SK-N-SH treated with all-trans-retinoic acid at 6 μM for 48 hours (cell line): Measurements from ENCODE around the gene MVB12B.

Source experiments
- ESRRG ChIP-seq: fragments of 250-450 bp; sonication (Bioruptor Pico); IDR thresholded peaks from 2 replicates; pipeline ENCODE4 v1.6.1; 2021; ENCODE audit warnings: mild to moderate bottlenecking
- POU6F1 ChIP-seq: fragments of 250-450 bp; sonication (Bioruptor Pico); IDR thresholded peaks from 2 replicates; pipeline ENCODE4 v1.8.0; 2021; ENCODE audit warnings: low read depth, mild to moderate bottlenecking, moderate library complexity, borderline replicate concordance
- TOX ChIP-seq: fragments of 250-450 bp; sonication (Bioruptor Pico); IDR thresholded peaks from 2 replicates; pipeline ENCODE4 v1.8.0; 2021; ENCODE audit warnings: mild to moderate bottlenecking, moderate library complexity, borderline replicate concordance
- TSHZ2 ChIP-seq: fragments of 250-450 bp; sonication (Bioruptor Pico); IDR thresholded peaks from 2 replicates; pipeline ENCODE4 v1.5.0; 2020; ENCODE audit warnings: mild to moderate bottlenecking, moderate library complexity
- ZFP3 ChIP-seq: fragments of 250-450 bp; sonication (Bioruptor Pico); IDR thresholded peaks from 2 replicates; pipeline ENCODE4 v1.5.0; 2020; ENCODE audit warnings: mild to moderate bottlenecking, moderate library complexity
- ZNF8 ChIP-seq: fragments of 450-650 bp; formaldehyde crosslinking; IDR thresholded peaks from 2 replicates; pipeline ENCODE4 v1.5.0; 2020; ENCODE audit warnings: mild to moderate bottlenecking, moderate library complexity

GRCh38 chr9:126528111-126528510 lies 201.5 kb downstream of the MVB12B start:
- TF ChIP-seq TOX (CRISPR knock-in tag): no peak
- TF ChIP-seq ESRRG (CRISPR knock-in tag): no peak
- no peak for TF ChIP-seq TSHZ2 (CRISPR knock-in tag)
- no peak for TF ChIP-seq ZNF8 (CRISPR knock-in tag)
- TF ChIP-seq ZFP3 (CRISPR knock-in tag): no peak
- TF ChIP-seq POU6F1 (CRISPR knock-in tag): no peak
